Left ventricle myocardium inferior (tissue), 1 donor: ENCODE measurements around the gene ELOVL6. TPM values are rescaled to one million over a fixed set of nuclear protein-coding genes. Genes with fewer than 3 reads are reported as not detected.

Experiments used
- DNase-seq: peaks from one replicate; pipeline ENCODE4 v3.0.0-alpha.2; 2020
- H3K27ac ChIP-seq: fragments of 200-600 bp; replicated peaks from 2 replicates; pipeline ENCODE4 v1.8.0; 2021
- H3K27me3 ChIP-seq: fragments of 200-600 bp; 2 replicates; pipeline ENCODE4 v1.8.0; 2021; ENCODE audit warnings: low read depth
- H3K36me3 ChIP-seq: fragments of 200-600 bp; 2 replicates; pipeline ENCODE4 v1.8.0; 2021
- H3K4me1 ChIP-seq: fragments of 200-600 bp; 2 replicates; pipeline ENCODE4 v1.8.0; 2021
- H3K4me3 ChIP-seq: fragments of 200-600 bp; 2 replicates; pipeline ENCODE4 v1.8.0; 2021; ENCODE audit warnings: mild to moderate bottlenecking, moderate library complexity
- H3K9me3 ChIP-seq: fragments of 200-600 bp; replicated peaks from 2 replicates; pipeline ENCODE4 v1.8.0; 2021
- CTCF ChIP-seq: fragments of 200-600 bp; IDR thresholded peaks from 2 replicates; pipeline ENCODE4 v1.8.0; 2021; ENCODE audit warnings: antibody characterized with exemption, mild to moderate bottlenecking, borderline replicate concordance
- intact Hi-C: fragments of 100-400 bp; cut with micrococcal nuclease; formaldehyde crosslinking; loops from one replicate; pipeline ENCODE4 v1.11.0; 2022
- total RNA-seq: library from RNA; stranded (reverse); fragmentation: NEBNext Ultra II Directional; extraction: Animal tissue kit (Norgen Biotek cat#: 25700); gene quantifications from one replicate; pipeline ENCODE4 v1.2.1, GENCODE V29; 2021
- donor health status: DM: no; HTN: yes; CAD: no; lungs with severe emphysema.

Gene ELOVL6
- total RNA-seq, 1 donor from 2014 or later: 2.6 TPM

- DNase-seq: no peak
- intact Hi-C loops: no loop called here
- TF ChIP-seq CTCF: no peak
- H3K27ac ChIP-seq: no peak overlapping the region
- H3K4me1 ChIP-seq: no peaks in the 10 kb centered on the region
- no peaks in the 10 kb centered on the region for H3K27me3 ChIP-seq
- no peaks in the 10 kb centered on the region for H3K36me3 ChIP-seq
- no peaks in the 10 kb centered on the region for H3K9me3 ChIP-seq
- no peak overlapping the region for H3K4me3 ChIP-seq
These were observed 10.3 kb downstream of the ELOVL6 start for GRCh38 chr4:110188113-110188512.

GRCh38 chr4:110184791-110185155 lies 13.6 kb downstream of the ELOVL6 start:
- no peak overlapping the region for H3K27ac ChIP-seq
- H3K36me3 ChIP-seq: no peaks in the 10 kb centered on the region
- no peaks in the 10 kb centered on the region for H3K9me3 ChIP-seq
- no peak for TF ChIP-seq CTCF
- H3K27me3 ChIP-seq: no peaks in the 10 kb centered on the region
- no peak for DNase-seq
- no peaks in the 10 kb centered on the region for H3K4me1 ChIP-seq
- H3K4me3 ChIP-seq: no peak overlapping the region
- intact Hi-C loops: no loop called here

- intact Hi-C loops: no loop called here
- Histone ChIP-seq H3K4me1 (no peaks in the 10 kb centered on the region), H3K4me3 (no peak overlapping the region), H3K27me3 (no peaks in the 10 kb centered on the region), H3K36me3 (no peaks in the 10 kb centered on the region), H3K9me3 (no peaks in the 10 kb centered on the region), H3K27ac (no peak overlapping the region)
- no peak for TF ChIP-seq CTCF
- DNase-seq: no peak
These were observed 14.2 kb downstream of the ELOVL6 start for GRCh38 chr4:110184140-110184790.

- Histone ChIP-seq H3K4me3 (no peak overlapping the region), H3K27ac (no peak overlapping the region), H3K4me1 (no peaks in the 10 kb centered on the region), H3K27me3 (no peaks in the 10 kb centered on the region), H3K9me3 (no peaks in the 10 kb centered on the region), H3K36me3 (no peaks in the 10 kb centered on the region)
- no peak for TF ChIP-seq CTCF
- DNase-seq: no peak
- intact Hi-C loops: no loop called here
These were observed 14.8 kb downstream of the ELOVL6 start for GRCh38 chr4:110183643-110184042.

GRCh38 chr4:110183058-110183457 lies 15.4 kb downstream of the ELOVL6 start:
- no peaks in the 10 kb centered on the region for H3K27me3 ChIP-seq
- no peak overlapping the region for H3K4me3 ChIP-seq
- no peaks in the 10 kb centered on the region for H3K9me3 ChIP-seq
- no peaks in the 10 kb centered on the region for H3K36me3 ChIP-seq
- H3K27ac ChIP-seq: no peak overlapping the region
- no peaks in the 10 kb centered on the region for H3K4me1 ChIP-seq
- no peak for TF ChIP-seq CTCF
- intact Hi-C loops: no loop called here
- DNase-seq: no peak
